B cell (primary cell): ENCODE measurements around the gene NHERF2.

Experiments used
- CTCF ChIP-seq: fragments of 200-600 bp; IDR thresholded peaks from one replicate; pipeline ENCODE4 v1.8.0; 2022; ENCODE audit warnings: antibody characterized with exemption, mild to moderate bottlenecking
- EZH2 ChIP-seq: IDR thresholded peaks from 2 replicates; pipeline ENCODE4 v1.6.1; 2012; ENCODE audit warnings: borderline replicate concordance, low read depth, mild to moderate bottlenecking, moderate library complexity, low read length; ENCODE audit not compliant: insufficient read depth, poor library complexity, severe bottlenecking

GRCh38 chr16:2057438-2057837 lies 30.7 kb downstream of the NHERF2 start:
- no peak for TF ChIP-seq CTCF
- TF ChIP-seq EZH2: no peak
